ENCODE data around the gene CAMK2G.

CAMK2G gene

DNA sequence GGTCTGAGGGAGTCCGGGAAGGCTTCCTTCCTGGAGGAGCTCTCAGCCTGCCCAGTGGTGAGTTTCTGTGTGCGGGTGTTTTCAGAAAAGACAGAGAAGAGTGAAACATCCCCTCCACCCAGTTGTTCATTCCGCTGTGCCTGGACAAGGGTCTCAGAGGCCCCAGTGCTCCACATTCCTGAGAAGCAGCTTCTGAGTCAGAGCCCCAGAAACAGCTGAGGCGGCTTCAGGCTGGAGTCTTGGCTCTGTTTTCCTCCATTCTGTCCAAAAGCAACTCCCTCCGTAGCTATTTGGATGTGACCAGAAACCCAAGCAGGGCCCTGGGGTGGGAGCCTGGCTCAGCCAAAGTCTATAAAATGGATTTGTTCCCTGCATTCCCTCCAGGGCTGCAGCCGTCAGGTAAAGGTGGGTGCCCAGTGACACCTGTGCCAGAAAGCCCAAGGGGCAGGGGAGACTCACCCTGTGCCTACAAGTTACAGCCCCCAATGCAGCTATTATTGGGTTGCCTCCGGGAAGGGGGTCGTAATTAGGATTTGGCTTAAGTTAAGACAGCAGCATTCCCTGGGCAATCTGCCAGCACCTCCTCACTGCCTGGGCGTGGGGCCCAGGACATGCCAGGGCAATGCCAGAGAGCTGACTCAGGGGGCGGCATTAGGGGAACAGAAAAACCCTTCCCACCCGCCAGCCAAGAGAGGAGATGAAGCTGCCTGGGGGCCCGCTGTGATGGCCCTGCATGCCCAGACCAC, 13.1 kb upstream of the CAMK2G start:
- no peak overlapping the region for H3K4me3 ChIP-seq (ENCODE audit: low read depth, low read length)
- DNase-seq (ENCODE audit: low read depth), result peak; percentile 85

DNA sequence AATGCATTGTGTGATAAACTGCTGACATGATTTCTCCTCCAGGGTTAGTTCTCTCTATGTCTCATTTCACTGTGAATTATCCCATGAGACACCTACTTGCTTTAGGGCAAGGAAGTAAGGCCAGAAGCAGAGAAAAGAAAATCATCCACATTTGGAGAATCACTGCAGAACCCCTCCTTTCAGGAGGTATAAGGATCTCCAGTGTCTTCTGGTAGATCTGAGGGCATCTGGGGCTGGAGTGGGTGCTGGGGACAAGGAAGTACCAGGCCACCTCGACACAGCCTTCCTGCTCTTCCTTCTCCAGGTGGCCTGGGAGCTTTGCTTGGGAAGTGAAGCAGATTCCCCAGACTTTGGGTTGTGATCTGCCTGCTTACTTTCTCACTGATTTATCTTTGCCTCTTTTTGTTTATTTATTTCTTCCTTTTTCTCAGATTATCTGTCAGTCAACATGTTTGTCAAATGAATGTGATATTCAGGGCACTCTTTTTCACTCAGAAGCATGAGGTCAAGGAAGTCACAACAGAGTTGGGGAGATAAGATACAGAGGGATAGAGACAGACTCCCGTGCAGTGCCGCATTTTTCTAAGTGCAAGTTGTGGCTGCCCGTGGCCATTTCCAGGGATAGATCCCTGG, 12.4 kb upstream of the CAMK2G start:
- DNase-seq (ENCODE audit: low read depth), result no peak
- H3K4me3 ChIP-seq (ENCODE audit: low read depth, low read length), result no peak overlapping the region

DNA sequence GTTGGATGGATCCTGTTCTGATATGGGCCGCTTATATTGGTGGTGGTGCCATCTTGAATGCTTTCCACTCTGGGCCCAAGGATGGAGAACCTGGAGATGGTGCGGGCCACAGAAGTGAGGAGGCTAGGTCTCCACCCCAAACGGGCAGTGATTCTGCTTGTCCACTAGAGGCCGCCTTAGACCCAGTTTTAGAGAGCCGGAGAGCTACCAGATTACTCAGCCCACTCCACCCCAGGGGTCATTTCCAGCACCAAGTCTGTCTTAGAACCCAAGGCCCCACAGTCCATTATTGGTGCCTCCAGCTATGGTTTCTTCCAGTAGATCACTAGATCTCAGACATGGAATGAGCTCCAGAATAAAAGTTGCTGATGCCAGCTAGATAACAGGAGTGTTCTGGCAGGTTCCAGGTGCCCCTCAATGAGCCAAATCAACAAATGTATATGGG, 11.8 kb upstream of the CAMK2G start:
- peak; percentile 43 for DNase-seq (ENCODE audit: low read depth)
- no peak overlapping the region for H3K4me3 ChIP-seq (ENCODE audit: low read depth, low read length)

DNA sequence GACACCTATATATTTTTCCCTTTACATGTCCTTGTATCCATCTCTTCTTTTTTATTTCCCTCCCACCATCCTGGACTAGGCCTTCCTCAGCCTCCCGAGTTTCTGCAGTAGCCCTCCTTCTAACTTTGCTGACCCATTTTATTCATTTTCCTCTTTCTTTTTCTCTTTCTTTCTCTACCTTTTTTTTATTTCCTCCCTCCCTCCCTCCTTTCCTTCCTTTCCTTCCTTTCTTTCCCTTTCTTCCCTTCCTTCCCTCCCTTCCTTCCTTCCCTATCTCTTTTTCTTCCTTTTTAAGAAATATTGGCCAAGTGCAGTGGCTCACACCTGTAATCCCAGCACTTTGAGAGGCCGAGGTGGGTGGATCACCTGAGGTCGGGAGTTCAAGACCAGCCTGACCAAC, 9.7 kb upstream of the CAMK2G start:
- H3K4me3 ChIP-seq (ENCODE audit: low read depth, low read length), result no peak overlapping the region
- no peak for DNase-seq (ENCODE audit: low read depth)

DNA sequence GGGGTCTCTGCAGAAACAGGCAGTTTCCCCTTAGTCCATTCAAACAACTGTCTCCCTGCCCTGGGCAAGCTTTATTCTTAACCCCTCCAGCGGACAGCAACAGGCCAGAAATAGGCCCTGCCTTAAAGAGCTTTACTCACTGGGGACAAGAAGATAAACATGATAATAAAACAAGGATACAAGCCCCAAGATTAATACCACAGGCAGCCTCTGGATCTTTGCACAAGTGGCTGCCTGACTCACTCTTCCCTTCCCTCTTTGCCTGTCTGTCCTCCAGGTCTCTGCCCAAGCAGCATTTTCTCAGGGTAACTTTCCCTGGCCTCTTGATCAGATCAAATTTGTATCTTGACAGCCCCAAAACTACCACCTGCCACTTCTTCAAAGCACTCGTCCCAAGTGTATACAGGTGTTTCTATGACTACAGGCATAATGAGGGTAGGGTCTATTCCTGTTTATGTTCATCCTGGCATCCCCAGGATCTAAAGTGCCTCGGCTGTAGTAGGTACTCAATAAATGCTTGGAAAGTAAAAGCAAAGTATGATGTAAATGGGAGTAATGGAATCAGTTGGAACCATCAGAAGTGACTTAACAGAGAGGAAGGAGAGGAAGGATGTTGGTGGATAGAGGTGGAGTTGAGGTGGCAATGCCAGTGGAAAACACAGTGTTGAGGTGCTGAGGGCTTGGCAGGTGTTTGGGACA, 7.0 kb upstream of the CAMK2G start:
- H3K4me3 ChIP-seq (ENCODE audit: low read depth, low read length), result no peak overlapping the region
- DNase-seq (ENCODE audit: low read depth), result no peak

DNA sequence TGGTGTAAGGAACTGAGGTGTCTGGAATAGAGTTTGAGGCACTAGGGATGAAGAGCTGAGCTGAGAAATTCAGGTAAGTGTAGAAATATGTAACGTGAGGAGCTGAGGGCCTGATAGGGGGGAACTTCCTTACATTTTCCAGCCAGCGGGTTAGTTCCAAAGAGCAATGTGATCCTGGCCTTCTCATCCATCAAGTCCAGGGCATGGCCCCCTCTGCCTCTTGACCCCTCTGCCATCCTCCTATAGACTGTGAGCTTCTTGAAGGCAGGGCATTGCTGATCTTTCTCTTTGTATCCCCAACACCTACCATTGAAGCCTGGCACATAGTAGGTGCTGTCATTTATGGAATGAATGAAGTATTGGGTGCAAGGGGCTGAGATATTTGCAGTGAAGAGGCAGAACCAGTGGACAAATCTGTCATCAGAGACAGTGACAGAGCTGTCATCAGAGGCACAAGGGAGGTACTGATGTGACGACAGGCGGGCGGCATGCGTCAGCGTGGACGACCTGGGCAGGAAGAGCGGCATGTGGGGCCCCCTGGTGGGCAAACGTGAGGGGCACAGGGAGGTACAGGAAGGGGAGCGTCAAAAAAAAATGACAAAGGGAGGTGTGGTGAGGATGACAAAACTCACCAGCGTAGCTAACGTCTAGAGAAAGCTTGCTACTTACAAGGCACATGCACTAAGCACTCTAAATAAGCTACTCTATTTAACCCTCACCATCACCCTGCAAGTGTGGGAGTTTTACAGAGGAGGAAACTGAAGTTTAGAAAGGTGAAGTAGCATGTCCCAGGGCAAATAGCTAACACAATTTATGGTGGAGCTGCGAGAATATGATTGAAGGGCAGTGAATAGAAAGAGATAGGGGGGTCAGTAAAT, 5.2 kb upstream of the CAMK2G start:
- no peak overlapping the region for H3K4me3 ChIP-seq (ENCODE audit: low read depth, low read length)
- DNase-seq (ENCODE audit: low read depth), result no peak

DNA sequence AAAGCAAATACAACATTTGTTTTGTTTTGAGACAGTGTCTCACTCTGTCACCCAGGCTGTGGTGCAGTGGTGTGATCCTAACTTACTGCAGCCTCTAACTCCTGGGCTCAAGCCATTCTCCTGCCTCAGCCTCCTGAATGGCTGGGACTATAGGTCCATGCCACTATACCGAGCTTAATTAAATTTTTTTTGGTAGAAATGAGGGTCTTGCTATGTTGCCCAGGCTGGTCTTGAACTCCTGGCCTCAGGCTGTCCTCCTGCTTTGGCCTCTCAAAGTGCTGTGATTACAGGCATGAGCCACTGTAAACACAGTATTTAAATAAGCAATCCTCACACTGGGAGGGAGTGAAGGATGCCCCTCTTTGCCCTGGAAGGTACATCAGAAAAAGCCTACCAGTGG, 4.0 kb upstream of the CAMK2G start:
- no peak for DNase-seq (ENCODE audit: low read depth)

DNA sequence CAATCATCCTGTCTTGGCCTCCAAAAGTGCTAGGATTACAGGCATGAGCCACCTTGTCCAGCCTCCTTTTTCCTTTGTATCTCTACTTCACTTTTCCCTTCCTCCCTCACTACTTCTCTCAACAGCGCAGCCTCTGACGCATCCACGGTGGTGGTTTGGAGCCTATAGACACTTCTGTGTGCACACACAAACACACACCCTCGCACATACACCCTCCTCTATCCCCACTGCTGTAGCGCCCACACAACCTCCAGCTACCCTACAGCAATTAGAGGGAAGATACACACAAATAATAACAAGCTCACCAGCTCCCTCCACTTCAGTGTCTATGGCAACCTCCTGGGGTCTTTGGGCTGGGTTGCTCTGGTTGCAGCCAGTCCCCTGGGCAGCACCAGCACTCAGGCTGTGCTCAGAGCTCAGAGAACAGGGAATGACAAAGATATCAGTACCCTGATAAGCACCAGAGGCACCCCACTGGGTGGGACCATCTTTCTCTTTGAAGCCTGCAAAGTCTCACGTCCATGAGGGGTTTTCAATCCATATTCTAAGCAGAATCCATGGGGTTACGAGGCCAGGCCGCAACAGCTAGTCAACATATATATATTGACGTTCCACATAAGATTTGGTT, 3.3 kb upstream of the CAMK2G start:
- no peak for DNase-seq (ENCODE audit: low read depth)
- H3K4me3 ChIP-seq (ENCODE audit: low read depth, low read length), result no peak overlapping the region

More for the DNA sequence above, 4.0 kb upstream of the CAMK2G start:
- no peak overlapping the region for H3K4me3 ChIP-seq (ENCODE audit: low read depth, low read length)

DNA sequence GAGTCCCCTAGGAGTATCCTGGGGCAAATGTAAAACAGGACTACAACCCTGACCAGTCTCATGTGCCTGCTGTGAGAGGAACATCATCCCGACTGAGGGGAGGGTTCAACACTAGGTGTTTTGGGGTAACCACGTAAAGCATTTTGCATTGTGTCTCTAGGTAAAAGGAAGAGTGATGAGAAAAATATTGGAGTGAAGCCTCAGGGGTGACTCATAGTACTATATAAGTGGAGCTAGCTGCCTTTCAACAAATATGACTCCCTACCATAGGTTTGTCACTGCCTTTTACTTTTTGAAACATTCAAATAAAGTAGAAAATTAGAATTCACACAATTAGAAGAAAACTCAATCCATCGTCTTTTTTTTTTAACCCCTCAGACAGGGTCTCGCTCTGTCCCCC, 2.6 kb upstream of the CAMK2G start:
- no peak overlapping the region for H3K4me3 ChIP-seq (ENCODE audit: low read depth, low read length)
- no peak for DNase-seq (ENCODE audit: low read depth)

DNA sequence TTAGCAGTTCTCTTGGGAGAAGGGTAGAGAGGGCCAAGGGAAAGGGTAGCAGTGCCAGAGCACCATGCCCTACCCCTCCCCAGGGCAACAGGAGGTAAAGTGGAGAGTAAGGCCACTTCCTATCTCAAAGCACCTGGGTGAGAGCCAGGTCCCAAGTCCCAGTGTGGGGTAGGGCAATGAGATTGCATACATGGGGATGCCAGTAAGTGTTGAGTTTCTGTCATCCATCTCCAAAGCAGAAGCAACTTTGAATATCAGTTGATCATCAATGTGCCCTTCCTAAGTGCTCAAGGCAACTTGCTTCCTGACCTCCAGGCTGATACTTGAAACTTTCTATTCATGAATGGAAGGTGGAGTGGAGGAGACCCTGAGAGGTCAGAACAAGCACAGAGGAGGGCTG, 2.2 kb upstream of the CAMK2G start:
- DNase-seq (ENCODE audit: low read depth), result no peak
- no peak overlapping the region for H3K4me3 ChIP-seq (ENCODE audit: low read depth, low read length)

DNA sequence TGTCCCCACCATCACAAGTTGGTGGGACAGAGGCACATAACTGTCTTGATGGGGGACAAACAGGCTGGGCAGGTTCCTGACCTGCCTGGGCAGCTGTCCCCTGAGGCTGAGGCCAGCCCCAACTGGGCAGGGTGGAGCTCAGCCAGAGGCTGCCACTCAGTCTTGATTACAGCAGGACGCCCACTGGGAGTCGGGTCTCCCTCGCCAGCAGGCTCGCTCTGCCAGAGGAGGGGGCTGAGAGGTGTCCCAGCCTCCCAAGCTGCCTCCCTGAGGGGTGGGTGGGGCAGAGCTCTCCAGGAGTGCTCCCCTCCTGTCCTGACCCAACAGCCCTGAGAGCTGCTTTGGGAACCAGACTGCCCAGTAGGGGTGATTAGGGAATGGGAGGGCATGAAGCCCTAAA, 1.8 kb upstream of the CAMK2G start:
- DNase-seq (ENCODE audit: low read depth), result no peak
- H3K4me3 ChIP-seq (ENCODE audit: low read depth, low read length), result no peak overlapping the region

DNA sequence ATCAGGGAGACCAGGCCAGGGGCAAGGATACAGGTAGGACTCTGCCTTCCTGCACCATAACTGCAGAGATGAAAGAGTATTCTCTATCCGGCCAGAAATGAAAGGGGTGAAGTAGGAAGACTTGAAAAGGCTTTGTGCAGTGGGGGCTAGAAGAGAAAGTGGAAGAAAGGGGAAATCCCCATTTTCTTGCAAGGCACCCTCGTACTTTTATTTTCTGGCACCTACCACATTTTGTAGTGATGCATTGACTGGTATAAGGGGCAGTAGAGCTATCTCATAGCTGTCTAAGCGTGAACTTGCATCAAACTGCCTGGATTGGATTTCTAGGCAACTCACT, 752 bp upstream of the CAMK2G start:
- peak overlapping the region; percentile 51 for H3K4me3 ChIP-seq (ENCODE audit: low read depth, low read length)
- no peak for DNase-seq (ENCODE audit: low read depth)

DNA sequence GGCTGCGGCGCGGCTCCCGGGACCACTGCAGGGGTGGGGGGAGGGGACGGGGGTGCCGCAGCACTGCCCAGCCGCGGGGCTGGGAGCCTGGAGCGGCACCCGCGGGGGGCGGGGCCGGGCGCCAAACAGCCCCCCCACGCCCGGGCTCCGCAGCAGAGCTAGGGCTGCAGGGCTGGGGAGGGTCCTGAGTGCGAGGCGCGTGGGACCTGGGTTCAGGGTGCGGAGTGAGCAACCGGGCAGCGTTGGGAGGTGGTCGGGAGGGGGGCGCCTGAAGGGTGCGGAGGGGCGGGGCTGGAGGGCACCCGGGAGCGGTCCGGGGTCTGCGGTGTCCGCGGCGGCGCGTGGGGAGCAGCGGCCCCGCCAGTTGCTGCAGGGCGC, 528 bp downstream of the CAMK2G start:
- H3K4me3 ChIP-seq (ENCODE audit: low read depth, low read length), result peak overlapping the region; percentile 63
- no peak for DNase-seq (ENCODE audit: low read depth)

DNA sequence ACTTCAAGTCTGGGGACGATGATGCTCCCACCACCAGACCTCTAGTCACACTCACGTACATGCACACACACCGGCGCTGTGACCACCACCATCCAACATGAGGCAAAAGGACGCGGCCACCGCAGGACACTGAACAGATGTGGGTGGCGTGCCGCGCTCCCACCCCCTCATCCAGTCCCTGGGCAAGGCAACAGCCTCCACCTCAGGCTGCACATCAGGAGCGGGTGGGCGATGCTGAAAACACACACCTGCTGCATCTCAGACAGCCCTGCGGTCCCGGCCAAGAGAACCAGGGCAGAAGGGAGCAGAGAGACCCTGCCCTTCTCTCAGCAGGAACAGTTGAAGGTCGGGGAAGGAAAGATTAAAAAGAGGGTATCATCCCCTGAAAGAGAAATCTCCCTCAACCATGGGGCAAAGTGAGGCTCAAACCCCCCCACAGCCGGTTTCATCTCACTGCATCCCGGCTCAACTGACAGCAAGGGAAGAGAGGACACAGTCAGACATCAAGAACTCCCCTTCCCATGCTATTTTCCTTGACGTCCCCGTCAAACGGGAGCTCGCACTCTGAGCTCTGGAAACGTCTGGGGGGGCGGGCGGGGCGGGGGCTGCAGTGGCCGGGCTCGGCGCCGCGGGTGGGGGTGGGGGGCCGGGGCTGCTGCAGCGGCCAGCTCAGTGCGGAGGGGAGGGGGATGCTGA, 1.1 kb downstream of the CAMK2G start:
- H3K4me3 ChIP-seq (ENCODE audit: low read depth, low read length), result peak overlapping the region; percentile 63
- no peak for DNase-seq (ENCODE audit: low read depth)

DNA sequence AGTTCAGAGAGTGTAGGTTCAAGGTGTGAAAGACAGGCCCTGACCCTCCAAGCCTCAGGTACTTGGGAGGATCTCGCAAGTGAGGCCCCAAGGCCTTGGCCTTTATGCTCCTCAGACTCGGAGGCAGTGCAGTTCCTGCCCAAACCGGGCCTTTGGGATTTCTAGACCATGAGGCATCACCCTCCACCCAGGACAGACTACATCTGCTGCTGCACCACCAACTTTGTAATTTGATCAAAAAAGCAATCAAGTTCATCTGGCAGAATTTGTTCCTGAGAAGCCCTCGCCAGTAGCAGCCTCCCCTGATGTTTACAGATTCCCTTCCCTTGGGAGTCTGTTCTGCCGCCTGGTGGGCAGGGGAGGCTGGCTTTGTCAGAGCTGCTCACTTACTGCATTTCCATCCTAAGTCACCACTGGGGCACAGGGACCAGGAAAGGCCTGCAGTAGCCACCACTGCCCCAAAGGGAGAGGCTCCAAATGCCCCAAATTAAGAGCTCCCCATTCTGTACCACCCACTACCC, 2.1 kb downstream of the CAMK2G start:
- H3K4me3 ChIP-seq (ENCODE audit: low read depth, low read length), result no peak overlapping the region

DNA sequence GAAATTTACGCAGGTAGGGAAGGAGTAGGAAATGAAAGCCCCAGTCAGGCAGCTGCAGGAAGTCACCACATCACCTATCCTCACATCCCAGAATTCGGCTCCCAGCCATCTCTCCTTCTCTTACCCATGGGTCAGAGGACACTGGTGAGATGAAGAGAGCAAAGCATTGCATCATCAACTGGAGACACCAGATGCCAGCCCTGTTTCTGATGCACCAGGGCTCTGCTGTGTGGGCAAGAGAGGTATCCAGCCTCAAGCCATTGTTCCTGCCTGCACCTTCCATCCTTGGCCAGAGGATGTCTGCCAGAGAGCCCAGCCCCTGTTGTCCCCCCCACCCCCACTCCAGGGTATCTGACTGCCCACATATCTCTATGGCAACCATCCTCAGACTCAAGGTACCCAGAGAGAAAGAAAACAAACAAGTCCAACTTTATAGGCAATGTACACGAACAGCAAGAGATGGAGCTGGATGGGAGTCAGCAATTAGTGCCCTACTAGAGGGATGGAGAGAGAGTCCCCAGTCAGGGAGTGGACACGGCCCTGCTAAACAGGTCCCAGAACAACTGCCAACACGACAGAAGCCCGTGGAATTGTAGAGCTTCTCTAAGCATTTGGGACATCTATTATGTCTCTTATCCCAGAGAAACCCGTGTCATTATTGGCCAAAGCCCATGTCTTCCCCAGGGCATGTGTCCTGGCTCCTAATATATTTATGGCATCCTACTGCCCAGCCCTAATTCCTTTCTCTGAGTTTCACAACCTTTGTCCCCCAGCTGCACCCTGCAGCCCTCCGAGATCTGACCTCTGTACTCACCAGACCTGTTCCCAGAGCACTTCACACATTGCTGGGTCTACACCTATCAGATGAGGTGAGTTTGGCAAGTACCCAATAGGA, 2.8 kb downstream of the CAMK2G start:
- no peak overlapping the region for H3K4me3 ChIP-seq (ENCODE audit: low read depth, low read length)
- no peak for DNase-seq (ENCODE audit: low read depth)

More for the DNA sequence above, 2.1 kb downstream of the CAMK2G start:
- DNase-seq (ENCODE audit: low read depth), result no peak

DNA sequence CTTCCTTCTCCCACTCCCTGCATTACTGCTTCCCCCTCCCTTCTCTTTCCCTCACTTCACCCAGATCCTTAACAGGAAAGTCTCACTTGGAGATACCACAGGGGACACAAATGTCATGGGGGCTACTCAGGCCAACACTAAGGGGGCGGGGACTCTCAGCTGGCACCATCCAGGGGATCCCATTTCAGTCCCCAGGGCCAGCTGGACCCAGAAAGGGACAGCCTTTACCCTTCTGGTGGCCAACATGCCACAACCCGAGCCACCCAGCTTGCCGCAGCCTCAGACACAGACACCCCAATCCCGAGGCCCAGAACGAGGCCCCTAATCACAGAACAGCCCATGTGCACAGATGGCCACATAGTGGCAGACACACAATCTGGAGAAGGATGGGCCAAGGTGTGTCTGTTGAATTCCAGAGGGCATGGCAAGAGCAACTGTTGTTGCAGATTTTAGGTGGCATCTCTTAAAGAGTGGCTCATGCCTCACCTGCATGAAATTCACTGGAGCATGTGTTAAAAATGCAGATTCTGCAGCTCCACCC, 5.6 kb downstream of the CAMK2G start:
- no peak for DNase-seq (ENCODE audit: low read depth)
- no peak overlapping the region for H3K4me3 ChIP-seq (ENCODE audit: low read depth, low read length)

All from skeletal muscle cell (primary cell).